Ramos (cell line): ENCODE measurements around the gene SDF2.

Source experiments
- in situ Hi-C: fragments of 300-500 bp; cut with MboI; formaldehyde crosslinking; loops from one replicate; pipeline ENCODE4 v1.14.3; 2022; ENCODE audit warnings: low sequenced_read_pairs; ENCODE audit not compliant: unreplicated experiment

Gene SDF2

DNA sequence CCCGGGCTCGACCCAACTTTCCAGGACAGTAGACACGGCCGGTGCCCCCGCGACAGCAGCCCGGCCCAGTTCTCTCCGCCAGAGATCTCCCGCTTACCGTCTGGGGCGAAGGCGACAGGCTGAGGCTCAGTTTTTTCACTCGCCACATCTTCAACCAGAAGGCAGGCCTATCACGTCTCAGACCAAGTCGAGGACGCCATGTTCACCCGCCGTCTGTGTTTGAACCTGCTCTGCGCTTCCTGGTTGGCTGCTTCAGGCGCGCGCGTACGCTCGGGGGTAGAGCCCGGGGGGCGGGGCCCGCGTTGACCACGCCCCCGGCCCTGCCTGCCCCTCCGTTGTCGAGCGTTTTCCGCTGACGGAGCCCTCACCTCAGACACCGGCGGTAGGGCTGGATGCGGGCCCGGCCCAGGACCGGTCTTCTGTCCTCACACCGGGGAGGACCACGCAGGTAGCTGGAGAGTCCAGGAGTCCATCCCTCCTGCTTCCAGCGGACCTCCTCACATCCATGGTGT is 62.9 kb downstream of the SDF2 start, which contains the start of gene SPAG5:
Gene SPAG5 (minus strand): TSS at position 227 of the 512 bp plus-strand sequence. CDS start 79 bp downstream, at position 148.
- in situ Hi-C loops: no loop called here

DNA sequence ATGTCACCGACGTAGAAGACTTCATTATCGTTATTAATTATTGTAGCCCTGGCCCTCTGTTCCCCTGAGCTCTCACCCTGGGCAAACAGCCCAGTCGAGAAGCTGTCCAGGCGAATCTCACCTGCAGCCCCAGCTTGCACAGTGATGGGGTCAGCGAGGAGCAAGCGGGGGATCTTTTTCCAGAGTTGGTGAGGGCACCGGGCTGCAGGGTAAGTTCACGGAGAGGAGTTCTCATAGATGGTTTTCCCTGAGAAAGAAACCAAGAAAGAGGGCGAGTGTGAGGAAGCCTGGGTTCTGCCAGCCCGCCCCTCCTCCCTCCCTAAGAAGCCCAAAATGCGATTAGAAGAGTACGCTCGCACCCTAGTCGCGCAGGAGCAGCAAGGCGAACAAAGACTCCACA is 63.3 kb downstream of the SDF2 start:
- in situ Hi-C loops: no loop called here
